Activated CD8-positive, alpha-beta T cell treated with anti-CD3 and anti-CD28 coated beads for 36 hours (primary cell): ENCODE data around the gene COPS4. TPM values are rescaled to one million over a fixed set of nuclear protein-coding genes. Genes with fewer than 3 reads are reported as not detected.
A peak's percentile ranks its signal among the peaks of the same experiment; 100 is the strongest.

ENCODE experiments used
- ATAC-seq: fragments of 200-7000 bp; cut with Tn5 transposase; one replicate; pipeline ENCODE4 v1.10.0; 2021; ENCODE audit warnings: mild to moderate bottlenecking, moderate library complexity
- CTCF ChIA-PET: fragments of 350-600 bp; sonication (Branson Sonifier 250); formaldehyde crosslinking; loops from one replicate; lab custom pipeline; 2021; ENCODE audit warnings: antibody characterized with exemption; lab: Charles Lee
- POLR2A ChIA-PET: fragments of 350-600 bp; sonication (Branson Sonifier 250); formaldehyde crosslinking; loops from one replicate; lab custom pipeline; 2021; ENCODE audit warnings: antibody characterized with exemption; lab: Charles Lee
- DNase-seq: peaks from one replicate; pipeline ENCODE4 v3.0.0-alpha.2; 2020
- H3K27ac Mint-ChIP-seq: one replicate; pipeline ENCODE4 v1.8.0; 2021; ENCODE audit warnings: mild to moderate bottlenecking, mixed read lengths
- H3K27me3 Mint-ChIP-seq: one replicate; pipeline ENCODE4 v1.8.0; 2021; ENCODE audit warnings: mixed read lengths
- H3K36me3 Mint-ChIP-seq: one replicate; pipeline ENCODE4 v1.8.0; 2021; ENCODE audit warnings: low read depth, mixed read lengths
- H3K4me1 Mint-ChIP-seq: one replicate; pipeline ENCODE4 v1.8.0; 2021; ENCODE audit warnings: low read depth, mixed read lengths
- H3K4me3 Mint-ChIP-seq: one replicate; pipeline ENCODE4 v1.8.0; 2021; ENCODE audit warnings: mild to moderate bottlenecking, moderate library complexity, mixed read lengths
- H3K9me3 Mint-ChIP-seq: one replicate; pipeline ENCODE4 v1.8.0; 2021; ENCODE audit warnings: mixed read lengths
- intact Hi-C: fragments of 100-400 bp; cut with micrococcal nuclease; formaldehyde crosslinking; loops from one replicate; pipeline ENCODE4 v1.10.0; 2022
- total RNA-seq, 2 experiments: library from RNA; stranded (reverse); gene quantifications; one replicate each; pipeline ENCODE4 v1.2.3, GENCODE V29; 2021
- TF ChIP-seq, protein P1 (sequence below): fragments of 200-600 bp; IDR thresholded peaks from one replicate; pipeline ENCODE4 v1.8.0; 2022; ENCODE audit warnings: antibody characterized with exemption, mild to moderate bottlenecking

The COPS4 gene
- total RNA-seq, 2 experiments from 2014 or later = 38.4 to 38.8 TPM

DNA sequence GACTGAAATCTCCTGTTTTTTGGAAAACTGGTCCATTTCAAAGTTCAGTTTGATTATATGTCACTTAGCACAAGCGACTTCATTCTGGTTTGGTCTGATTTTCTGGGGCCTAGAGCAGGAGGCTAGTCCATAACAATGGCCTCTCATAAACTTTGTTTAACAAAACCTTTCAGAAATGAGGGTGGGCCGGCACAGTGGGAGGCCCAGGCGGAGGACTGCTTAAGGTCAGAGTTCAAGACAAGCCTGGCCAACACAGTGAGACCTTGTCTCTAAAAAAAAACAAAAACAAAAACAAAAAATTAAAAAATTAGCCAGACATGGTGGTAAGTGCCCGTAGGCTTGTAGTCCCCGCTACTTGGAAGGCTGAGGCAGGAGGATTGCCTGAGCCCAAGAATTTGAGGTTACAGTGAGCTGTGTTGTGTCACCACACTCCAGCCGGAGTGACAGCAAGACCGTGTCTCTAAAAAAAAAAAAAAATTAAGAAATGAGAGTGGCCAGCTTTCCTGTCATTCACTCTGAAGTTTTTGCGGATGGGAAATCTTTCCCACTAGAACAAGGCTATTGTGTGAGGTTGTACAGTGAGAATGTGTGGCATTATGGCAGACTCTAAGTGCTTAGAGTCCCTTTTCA lies 80.8 kb downstream of the COPS4 start:
- Mint-ChIP-seq H3K27me3 (no peaks in the 10 kb centered on the region), H3K27ac (peak overlapping the region; percentile 95), H3K4me1 (peaks cover 32% of the 10 kb centered on the region), H3K9me3 (no peaks in the 10 kb centered on the region), H3K36me3 (peaks cover 15% of the 10 kb centered on the region), H3K4me3 (peak overlapping the region; percentile 15)
- DNase-seq (no peak), ATAC-seq (no peak)
- TF ChIP-seq, protein P1, sequence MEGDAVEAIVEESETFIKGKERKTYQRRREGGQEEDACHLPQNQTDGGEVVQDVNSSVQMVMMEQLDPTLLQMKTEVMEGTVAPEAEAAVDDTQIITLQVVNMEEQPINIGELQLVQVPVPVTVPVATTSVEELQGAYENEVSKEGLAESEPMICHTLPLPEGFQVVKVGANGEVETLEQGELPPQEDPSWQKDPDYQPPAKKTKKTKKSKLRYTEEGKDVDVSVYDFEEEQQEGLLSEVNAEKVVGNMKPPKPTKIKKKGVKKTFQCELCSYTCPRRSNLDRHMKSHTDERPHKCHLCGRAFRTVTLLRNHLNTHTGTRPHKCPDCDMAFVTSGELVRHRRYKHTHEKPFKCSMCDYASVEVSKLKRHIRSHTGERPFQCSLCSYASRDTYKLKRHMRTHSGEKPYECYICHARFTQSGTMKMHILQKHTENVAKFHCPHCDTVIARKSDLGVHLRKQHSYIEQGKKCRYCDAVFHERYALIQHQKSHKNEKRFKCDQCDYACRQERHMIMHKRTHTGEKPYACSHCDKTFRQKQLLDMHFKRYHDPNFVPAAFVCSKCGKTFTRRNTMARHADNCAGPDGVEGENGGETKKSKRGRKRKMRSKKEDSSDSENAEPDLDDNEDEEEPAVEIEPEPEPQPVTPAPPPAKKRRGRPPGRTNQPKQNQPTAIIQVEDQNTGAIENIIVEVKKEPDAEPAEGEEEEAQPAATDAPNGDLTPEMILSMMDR = no peak
- intact Hi-C loops = loop anchor here (10.0 kb wide), 1 partner anchor 211 kb away; the partner anchor contains the start of gene THAP9
- CTCF ChIA-PET = interaction anchor here (0.7 to 4.7 kb wide), 7 partner anchors 15 to 144 kb away, joined by 3 to 31 read pairs (median 5); partner anchors contain the start of gene COPS4
- POLR2A ChIA-PET = interaction anchor here (0.9 kb wide), 1 partner anchor 102 kb away, joined by 3 read pairs; no protein-coding TSS in a partner anchor

DNA sequence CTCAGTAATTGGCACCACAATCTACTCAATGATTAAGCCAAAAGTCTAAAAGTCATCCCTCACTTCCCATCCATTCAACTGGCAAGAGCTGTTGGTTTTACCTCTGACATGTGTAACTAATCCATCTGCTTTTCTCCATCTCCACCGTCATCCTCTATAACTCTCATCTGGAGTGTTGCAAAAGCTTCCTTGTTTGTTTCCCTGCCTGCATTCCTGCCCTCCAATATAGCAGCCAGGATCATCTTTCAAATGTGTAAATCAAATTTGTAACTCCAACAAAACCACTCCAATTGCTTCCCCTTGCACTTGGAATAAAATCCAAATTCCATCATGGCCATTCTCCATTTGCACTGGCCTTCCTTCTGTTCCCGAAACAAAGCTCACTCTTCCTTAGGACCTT lies 83.9 kb downstream of the COPS4 start:
- Mint-ChIP-seq H3K4me1 (peaks cover 23% of the 10 kb centered on the region), H3K27me3 (no peaks in the 10 kb centered on the region), H3K4me3 (no peak overlapping the region), H3K9me3 (peaks cover 2% of the 10 kb centered on the region), H3K27ac (no peak overlapping the region), H3K36me3 (no peaks in the 10 kb centered on the region)
- TF ChIP-seq, protein P1 = no peak
- ChIA-PET POLR2A (interaction anchor here (1.1 kb wide), 1 partner anchor 34 kb away, joined by 3 read pairs; no protein-coding TSS in a partner anchor), CTCF (interaction anchor here (0.7 to 1.0 kb wide), 2 partner anchors 35 to 44 kb away, joined by 3 read pairs; no protein-coding TSS in a partner anchor)
- no peak for ATAC-seq
- DNase-seq = no peak
- intact Hi-C loops = loop anchor here (10.0 kb wide), 1 partner anchor 214 kb away; the partner anchor contains the start of gene THAP9

DNA sequence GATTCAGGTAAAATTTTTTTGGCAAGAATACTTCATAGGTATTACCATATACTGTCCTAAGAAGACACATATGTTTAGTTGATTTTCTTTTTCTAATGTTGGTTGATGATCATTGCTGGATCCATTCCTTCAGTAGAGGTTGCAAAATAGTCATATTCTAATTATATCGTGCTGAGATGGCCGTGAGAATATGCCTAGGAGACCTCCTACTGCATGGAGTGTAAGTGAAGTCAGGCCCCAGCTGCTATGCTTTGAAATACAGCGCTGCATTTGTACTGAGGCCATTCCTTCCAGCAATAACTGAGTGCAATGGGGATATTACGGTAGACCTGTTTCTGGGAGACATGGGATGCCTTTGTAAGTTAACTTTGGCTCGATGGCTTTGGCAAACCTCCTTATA lies 86.3 kb downstream of the COPS4 start:
- intact Hi-C loops = no loop called here
- ATAC-seq (no peak), DNase-seq (no peak)
- Mint-ChIP-seq H3K4me1 (peaks cover 13% of the 10 kb centered on the region), H3K9me3 (peaks cover 2% of the 10 kb centered on the region), H3K36me3 (no peaks in the 10 kb centered on the region), H3K27ac (no peak overlapping the region), H3K27me3 (no peaks in the 10 kb centered on the region), H3K4me3 (no peak overlapping the region)
- TF ChIP-seq, protein P1 = no peak
- CTCF ChIA-PET = interaction anchor here (1.0 kb wide), 1 partner anchor 11 kb away, joined by 3 read pairs; no protein-coding TSS in a partner anchor
- POLR2A ChIA-PET = interaction anchor here (0.6 to 1.0 kb wide), 3 partner anchors 8 to 86 kb away, joined by 3 to 5 read pairs (median 3); partner anchors contain the start of gene COPS4

DNA sequence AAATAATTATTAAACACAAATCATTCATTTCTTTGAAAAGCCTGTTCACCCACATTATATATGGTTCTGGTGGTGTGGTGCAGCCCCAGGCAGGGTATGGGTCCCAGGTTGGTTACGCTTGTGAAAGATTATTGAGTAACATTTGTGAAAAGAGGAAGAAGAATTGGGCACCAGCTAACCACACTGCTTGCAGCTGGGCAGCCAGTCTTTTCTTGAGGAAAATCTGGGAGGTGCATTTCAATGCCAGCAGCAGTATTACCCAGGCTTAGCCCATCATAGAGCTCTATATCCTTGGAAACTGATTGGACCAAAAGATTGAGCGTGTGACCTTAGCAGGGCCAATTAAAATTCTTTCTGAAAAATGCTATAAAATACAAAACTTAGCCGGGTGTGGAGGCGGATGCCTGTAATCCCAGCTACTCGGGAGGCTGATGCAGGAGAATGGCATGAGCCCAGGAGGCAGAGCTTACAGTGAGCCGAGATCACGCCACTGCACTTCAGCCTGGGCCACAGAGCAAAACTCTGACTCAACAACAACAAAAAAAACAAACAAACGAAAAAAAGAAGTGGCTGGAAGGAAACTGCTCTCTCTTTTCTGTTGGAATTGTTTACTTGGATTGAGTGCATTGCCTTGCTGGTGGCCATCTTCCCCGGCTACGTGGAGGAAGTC lies 89.3 kb downstream of the COPS4 start:
- CTCF ChIA-PET = interaction anchor here (1.4 to 1.6 kb wide), 2 partner anchors 15 to 129 kb away, joined by 3 to 5 read pairs; no protein-coding TSS in a partner anchor
- POLR2A ChIA-PET = interaction anchor here (1.8 kb wide), 2 partner anchors 10 to 94 kb away, joined by 3 to 4 read pairs; no protein-coding TSS in a partner anchor
- Mint-ChIP-seq H3K27me3 (no peaks in the 10 kb centered on the region), H3K4me3 (no peak overlapping the region), H3K9me3 (peaks cover 2% of the 10 kb centered on the region), H3K4me1 (peaks cover 10% of the 10 kb centered on the region), H3K27ac (no peak overlapping the region), H3K36me3 (no peaks in the 10 kb centered on the region)
- ATAC-seq = no peak
- no peak for DNase-seq
- TF ChIP-seq, protein P1 = no peak
- intact Hi-C loops = no loop called here

Other genes starting within 250 kb of the COPS4 start
- 1 to 10 TPM; 1.6 to 2.2 TPM for gene SCD5, start 236.4 kb upstream of the COPS4 start, total RNA-seq
- gene SEC31A, start 144.0 kb upstream of the COPS4 start, total RNA-seq = 10 to 100 TPM; 76.0 to 77.1 TPM
- gene THAP9, start 134.4 kb upstream of the COPS4 start, total RNA-seq = 1 to 10 TPM; 3.5 to 4.4 TPM
- gene LIN54, start 24.4 kb upstream of the COPS4 start, total RNA-seq = 10 to 100 TPM; 28.0 to 29.1 TPM
- 100 to 1,000 TPM in 1 of 2 experiments, 10 to 100 TPM in 1; 88.7 to 101 TPM for gene PLAC8, start 79.5 kb downstream of the COPS4 start, total RNA-seq
- 10 to 100 TPM; 18.3 to 20.3 TPM for gene COQ2, start 249.6 kb downstream of the COPS4 start, total RNA-seq